ENCODE measurements around the gene RELN.

The RELN gene

GRCh38 chr7:103766660-103767059 lies 222.8 kb downstream of the RELN start:
- Histone ChIP-seq H3K27ac (no peak overlapping the region), H3K4me3 (no peak overlapping the region)
- DNase-seq (ENCODE audit: low spot score) = no peak
- no peak for TF ChIP-seq CTCF (IDR thresholded peaks at IDR 0.05)

GRCh38 chr7:103765901-103766300 lies 223.6 kb downstream of the RELN start:
- H3K4me3 ChIP-seq = no peak overlapping the region
- DNase-seq (ENCODE audit: low spot score) = no peak
- H3K27ac ChIP-seq = no peak overlapping the region
- no peak for TF ChIP-seq CTCF (IDR thresholded peaks at IDR 0.05)

- no peak for DNase-seq (ENCODE audit: low spot score)
- TF ChIP-seq CTCF (IDR thresholded peaks at IDR 0.05) = no peak
- no peak overlapping the region for H3K4me3 ChIP-seq
- H3K27ac ChIP-seq = no peak overlapping the region
Observed at GRCh38 chr7:103764901-103765300, 224.6 kb downstream of the RELN start.

GRCh38 chr7:103762877-103763276 lies 226.6 kb downstream of the RELN start:
- Histone ChIP-seq H3K4me3 (no peak overlapping the region), H3K27ac (no peak overlapping the region)
- no peak for DNase-seq (ENCODE audit: low spot score)
- no peak for TF ChIP-seq CTCF (IDR thresholded peaks at IDR 0.05)

GRCh38 chr7:103762065-103762760 lies 227.2 kb downstream of the RELN start:
- DNase-seq (ENCODE audit: low spot score) = no peak
- TF ChIP-seq CTCF (IDR thresholded peaks at IDR 0.05) = no peak
- H3K27ac ChIP-seq = no peak overlapping the region
- no peak overlapping the region for H3K4me3 ChIP-seq

GRCh38 chr7:103752995-103753394 lies 236.5 kb downstream of the RELN start:
- DNase-seq (ENCODE audit: low spot score) = no peak
- Histone ChIP-seq H3K4me3 (no peak overlapping the region), H3K27ac (no peak overlapping the region)
- TF ChIP-seq CTCF (IDR thresholded peaks at IDR 0.05) = no peak

- no peak overlapping the region for H3K4me3 ChIP-seq
- TF ChIP-seq CTCF (IDR thresholded peaks at IDR 0.05) = no peak
- H3K27ac ChIP-seq = no peak overlapping the region
- DNase-seq (ENCODE audit: low spot score) = no peak
Observed at GRCh38 chr7:103751311-103751880, 238.1 kb downstream of the RELN start.
